Activated CD8-positive, alpha-beta memory T cell treated with anti-CD3 and anti-CD28 coated beads, Interleukin-2, amount 50 U/mL, for 24 hours (primary cell): ENCODE data around the gene LRRC59.
"Not testable (repeated sequence)": the region's sequence is repeated elsewhere in the genome, so short reads cannot be mapped to it uniquely, and the experiment has no call there.

ENCODE experiments used
- DNase-seq: peaks from one replicate; pipeline ENCODE4 v3.0.0-alpha.2; 2020; ENCODE audit errors: extremely low read depth

LRRC59 gene

GRCh38 chr17:50397111-50397918 is at the start of gene LRRC59:
TSS of gene LRRC59 (minus strand) at chr17:50397523. CDS start at chr17:50397317, 206 bp downstream.
- DNase-seq: peak; percentile 79

- DNase-seq: no peak
Observed at GRCh38 chr17:50445730-50446325, 48.5 kb upstream of the LRRC59 start.

- no peak for DNase-seq
Observed at GRCh38 chr17:50444841-50445715, 47.8 kb upstream of the LRRC59 start.

DNA sequence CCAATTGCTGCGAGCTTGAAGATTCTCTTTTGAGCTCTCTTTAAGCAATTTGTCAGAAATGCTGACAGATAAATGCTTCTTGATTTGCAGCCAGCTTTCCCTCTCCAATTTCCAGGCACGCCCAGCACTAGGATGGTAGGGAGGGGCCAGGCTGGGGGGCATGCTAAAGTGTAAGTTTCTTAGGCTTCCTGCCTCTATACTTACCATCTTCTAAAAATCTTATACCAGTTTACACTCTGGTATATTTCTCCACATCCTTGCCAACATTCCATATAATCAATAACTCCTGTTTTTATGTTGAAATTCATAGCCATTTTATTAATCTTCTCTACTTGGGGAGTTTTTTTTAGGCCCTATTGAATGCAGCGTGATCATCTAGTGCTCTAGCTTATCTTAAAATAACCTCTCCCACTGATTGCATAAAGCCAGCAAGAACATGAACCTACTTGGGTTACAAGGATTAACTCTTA is 46.2 kb upstream of the LRRC59 start:
- DNase-seq: no peak

DNA sequence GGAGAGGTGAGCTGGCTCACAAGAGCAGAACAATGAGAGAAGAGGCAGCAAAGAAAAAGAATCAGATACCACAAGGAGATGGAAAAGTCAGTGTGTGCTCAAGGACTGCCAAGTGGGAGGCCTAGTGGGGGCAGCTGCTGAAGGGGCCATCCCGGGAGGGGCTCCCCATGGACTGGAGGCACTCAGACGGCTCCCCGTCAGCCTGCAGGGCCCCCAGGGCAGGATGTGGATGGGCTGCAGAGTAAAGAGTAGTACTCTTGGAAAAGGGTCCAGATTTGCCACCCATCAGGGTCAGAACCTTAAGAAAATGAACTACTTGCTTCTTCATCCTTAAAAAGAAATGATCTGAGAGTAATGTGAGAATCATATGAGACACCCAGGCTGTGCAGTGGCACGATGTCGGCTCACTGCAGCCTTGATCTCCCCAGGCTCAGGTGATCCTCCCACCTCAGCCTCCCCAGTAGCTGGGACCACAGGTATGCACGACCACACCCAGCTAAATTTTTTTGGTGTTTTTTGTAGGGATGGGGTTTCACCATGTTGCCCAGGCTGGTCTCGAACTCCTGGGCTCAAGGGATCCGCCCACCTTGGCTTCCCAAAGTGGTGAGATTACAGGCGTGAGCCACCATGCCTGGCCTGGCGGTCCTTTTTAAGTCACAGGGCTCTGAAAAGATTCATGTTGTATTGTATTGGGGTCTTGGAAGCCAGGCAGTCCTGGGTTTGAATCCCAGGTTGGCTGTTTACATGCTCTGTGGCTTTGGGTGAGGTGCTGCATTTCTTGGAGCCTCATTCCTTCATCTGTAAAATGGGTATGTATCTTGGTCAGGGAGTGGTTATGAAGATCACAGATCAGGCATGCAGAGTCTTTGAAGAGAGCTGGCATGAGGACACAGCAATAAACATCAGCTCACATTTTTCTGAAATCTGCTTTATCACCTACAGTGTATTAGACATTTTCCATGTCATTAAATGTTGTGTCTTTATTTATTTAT is 43.8 kb upstream of the LRRC59 start:
- DNase-seq: no peak

GRCh38 chr17:50440172-50440837 is 43.0 kb upstream of the LRRC59 start:
- DNase-seq: no peak

GRCh38 chr17:50439008-50439407 is 41.7 kb upstream of the LRRC59 start:
- DNase-seq: no peak

- DNase-seq: no peak
Observed at GRCh38 chr17:50437409-50437808, 40.1 kb upstream of the LRRC59 start.

- no peak for DNase-seq
Observed at GRCh38 chr17:50432125-50432762, 34.9 kb upstream of the LRRC59 start.

DNA sequence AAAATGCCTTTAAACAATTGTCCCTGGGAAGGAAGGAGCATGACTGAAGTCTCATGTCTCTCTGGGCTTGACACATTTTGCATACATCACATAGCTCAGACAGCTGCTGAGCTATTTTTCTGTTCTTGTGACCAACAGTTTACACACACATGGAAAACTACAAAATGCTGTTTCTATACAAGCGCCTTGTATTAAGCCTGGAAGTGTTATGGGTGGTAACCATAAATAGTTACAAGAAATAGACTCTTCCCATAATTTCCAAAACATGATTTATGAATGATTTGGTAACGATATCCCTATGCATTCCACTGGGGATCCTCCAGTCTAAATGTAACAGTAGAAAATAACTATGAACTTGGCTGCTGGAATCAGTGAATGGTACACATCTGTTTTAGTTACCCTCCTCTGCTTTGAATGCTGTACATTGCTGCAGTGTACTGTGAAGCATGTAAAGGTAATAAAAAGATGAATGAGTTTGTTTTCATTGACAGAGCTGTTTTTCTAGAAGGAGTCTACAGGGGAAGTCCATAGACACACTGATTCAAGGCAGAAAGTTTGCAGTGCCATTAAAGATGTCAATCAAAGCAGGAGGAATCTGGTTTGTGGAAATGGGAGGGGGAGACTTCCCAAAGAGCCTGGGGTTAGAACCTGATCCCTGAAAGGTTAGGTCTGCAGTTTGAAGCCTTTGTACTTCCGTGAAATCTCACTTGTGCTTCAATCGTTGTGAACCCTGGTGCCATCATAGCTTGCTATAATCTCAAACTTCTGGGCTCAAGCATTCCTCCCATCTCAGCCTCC is 33.7 kb upstream of the LRRC59 start:
- DNase-seq: no peak

GRCh38 chr17:50429793-50430192 is 32.5 kb upstream of the LRRC59 start:
- no peak for DNase-seq

- no peak for DNase-seq
Observed at GRCh38 chr17:50428831-50429424, 31.6 kb upstream of the LRRC59 start.

DNA sequence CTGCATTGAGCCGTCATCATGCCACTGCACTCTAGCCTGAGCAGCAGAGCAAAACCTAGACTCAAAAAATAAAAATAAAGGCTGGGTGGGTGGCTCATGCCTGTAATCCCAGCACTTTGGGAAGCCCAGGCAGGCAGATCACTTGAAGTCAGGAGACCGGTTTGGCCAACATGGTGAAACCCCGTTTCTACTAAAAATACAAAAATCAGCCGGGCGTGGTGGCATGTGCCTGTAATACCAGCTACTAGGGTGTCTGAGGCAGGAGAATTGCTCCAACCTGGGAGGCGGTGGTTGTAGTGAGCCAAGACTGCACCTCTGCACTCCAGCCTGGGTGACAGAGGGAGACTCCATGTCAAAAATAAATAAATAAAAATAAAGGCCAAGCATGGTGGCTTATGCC is 30.8 kb upstream of the LRRC59 start:
- DNase-seq: not testable (repeated sequence)

GRCh38 chr17:50426814-50427787 is 29.8 kb upstream of the LRRC59 start:
- DNase-seq: no peak

- no peak for DNase-seq
Observed at GRCh38 chr17:50426472-50426782, 29.1 kb upstream of the LRRC59 start.

DNA sequence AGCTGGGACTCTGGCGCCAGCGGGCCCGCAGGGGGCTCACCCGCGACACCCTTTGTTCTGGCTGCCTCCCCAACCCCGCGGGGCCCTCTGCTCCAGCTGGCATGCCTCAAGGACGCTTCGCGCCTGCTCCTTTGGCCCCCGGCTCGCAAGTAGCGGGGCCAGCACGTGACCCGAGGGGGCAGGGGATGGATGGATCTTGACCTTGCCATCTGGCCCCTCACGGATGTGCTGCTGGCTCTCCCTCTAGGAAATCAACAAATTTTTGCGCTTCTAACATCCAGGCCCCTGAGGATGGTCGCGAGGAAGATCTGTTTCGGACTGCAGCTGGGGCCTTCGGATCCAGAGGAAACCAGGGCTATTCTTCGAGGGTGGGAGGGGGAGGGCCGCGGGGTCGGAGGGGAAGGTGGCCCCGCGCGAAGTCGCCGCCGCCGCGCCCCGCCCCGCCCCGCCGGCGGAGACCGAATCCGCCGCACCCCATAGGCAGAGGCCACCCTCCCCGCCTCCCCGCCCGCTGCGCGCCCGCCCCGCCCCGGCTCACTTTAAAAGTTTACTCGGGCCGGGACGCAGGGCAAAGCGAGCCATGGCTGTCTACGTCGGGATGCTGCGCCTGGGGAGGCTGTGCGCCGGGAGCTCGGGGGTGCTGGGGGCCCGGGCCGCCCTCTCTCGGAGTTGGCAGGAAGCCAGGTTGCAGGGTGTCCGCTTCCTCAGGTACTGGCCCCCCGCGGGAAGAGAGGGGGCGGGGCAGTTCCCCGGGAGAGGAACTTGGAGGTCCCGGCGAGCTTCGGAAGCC is 28.6 kb upstream of the LRRC59 start, which contains the start of gene ACSF2:
Gene ACSF2 (plus strand): TSS at position 537 of the 790 bp plus-strand sequence. CDS start 44 bp downstream, at position 581.
- peak; percentile 18 for DNase-seq
